HG03280 (cell line): ENCODE measurements around the gene PTPRN2.

Experiments
- ATAC-seq: cut with Tn5 transposase; IDR thresholded peaks from one replicate; pipeline ENCODE4 v1.9.1; 2021; ENCODE audit warnings: mild to moderate bottlenecking, moderate library complexity; ENCODE audit not compliant: unreplicated experiment

PTPRN2 gene

DNA sequence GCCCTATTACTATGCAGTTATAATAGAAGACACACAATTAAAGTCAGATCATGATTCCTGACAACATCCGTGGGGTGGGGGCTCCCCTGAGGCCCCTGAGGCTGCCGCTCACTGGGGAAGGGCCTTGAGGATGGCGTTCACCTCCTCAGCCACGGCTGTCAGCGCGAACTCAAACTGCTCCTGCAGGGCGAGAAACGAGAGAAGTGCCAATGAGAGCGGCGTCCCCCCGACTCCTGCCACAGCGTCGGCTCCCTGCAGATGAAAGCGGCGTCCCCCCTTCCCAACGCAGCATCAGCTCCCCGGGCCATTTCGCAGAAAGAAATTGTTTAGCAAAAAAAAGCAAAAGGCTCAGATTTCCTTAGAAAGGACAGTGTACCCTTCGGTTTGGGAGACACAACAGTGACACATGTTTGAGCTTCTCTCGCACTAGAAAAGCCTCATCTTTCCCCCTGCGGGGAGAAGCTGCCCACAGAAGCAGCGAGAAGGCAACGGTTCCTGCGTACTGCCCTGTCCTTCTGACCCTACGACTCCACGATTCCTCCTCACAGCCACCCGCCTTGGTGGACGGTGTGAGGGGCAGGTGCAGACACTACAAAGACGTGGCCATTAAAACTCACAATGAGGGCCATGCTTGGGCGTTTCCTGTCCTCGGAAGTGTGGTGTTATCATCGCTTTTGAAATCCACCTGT, 1046.9 kb downstream of the PTPRN2 start:
- ATAC-seq = no peak

DNA sequence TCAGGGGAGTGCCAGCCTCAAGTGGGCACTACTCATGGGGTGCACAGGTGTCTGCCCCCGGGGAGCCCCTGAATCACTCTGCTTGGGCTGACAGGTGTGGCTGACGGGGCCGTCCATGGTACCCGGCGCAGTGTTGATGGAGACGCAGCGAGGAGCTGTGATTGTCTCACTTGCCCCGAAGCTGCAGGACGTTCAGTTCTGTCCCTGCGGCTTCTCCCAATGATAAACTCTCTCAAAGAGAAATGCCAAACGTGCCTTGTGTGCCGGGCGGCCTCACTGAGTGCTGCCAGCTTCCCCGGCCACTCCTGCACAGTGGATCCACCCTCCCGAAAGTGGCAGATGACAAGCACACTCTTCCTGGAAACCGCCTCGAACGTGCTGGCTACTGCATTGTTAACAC, 1047.6 kb downstream of the PTPRN2 start:
- no peak for ATAC-seq

DNA sequence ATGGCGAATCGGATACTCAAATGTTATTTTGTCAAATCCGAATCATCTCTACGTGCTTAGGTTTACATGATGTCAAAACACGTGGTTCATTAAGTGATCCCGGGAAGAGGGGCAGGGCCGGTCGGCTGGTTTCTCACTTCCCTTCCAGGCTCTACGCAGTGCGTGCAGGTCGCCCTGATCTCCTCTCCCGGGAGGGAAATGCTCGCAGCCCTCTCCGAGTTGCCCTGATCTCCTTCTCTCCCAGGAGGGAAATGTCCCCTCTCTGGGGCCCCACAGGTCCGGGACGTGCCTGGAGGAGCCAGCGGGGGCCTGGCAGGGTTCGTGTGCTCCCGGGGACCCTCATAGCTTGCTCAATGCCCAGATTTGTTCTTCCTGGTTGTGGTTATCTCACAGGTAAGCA, 1048.1 kb downstream of the PTPRN2 start:
- ATAC-seq = no peak

DNA sequence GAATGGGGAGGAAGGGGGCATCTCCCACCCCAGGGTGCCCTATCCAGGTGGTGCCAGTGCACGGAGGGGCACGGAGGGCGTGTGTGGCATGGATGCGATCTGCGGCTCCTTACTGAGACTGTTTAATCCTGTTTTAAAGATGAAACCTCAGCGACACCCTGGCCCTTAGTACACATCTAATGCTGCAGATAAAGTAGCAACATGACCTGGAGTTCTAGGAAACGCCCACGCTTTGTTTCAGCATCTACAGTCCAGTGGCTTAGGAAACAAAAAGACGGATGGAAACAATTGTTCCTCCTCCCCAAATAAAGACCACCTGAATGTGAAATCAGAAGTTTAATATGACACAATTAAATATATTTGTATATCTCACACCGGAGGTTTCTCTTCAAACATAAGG, 1048.9 kb downstream of the PTPRN2 start:
- no peak for ATAC-seq

DNA sequence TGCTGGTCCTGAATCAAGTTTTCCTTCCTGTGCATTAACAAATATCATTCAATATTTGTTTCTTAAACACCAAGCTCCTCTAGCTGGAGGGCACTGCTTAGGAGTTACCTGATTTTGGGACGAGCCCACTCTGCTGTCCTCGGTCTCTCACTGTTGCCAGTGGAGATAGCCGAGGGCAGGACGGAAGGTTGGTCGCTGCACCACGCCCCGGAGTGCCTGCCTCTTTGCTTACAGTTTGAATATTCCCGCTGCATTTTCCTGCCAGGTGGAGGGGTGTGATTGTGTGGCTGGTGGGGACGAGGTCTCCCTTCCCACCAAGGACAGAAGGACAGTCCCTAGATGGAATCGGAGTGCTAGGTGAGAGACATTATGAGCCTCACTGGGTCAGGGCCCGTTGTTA, 1049.3 kb downstream of the PTPRN2 start:
- no peak for ATAC-seq

DNA sequence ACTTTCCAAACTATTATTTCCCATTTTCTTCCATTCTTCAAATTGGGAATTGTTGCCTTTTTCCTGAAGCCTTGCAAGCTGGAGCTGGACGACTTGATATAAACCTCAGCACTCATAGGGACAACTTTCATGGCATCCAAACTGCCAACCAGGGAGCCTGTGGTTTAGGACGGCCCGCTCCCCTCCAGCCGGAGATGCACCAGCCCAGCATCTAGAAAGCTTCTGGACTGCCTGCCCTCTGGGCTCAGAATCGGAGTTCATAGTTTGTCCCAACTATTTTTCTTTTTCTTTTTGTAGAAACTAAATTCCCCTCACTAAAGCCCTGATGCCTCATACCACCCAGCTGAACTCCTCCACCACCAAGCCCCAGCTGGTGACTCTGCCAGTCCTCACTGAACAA, 1050.6 kb downstream of the PTPRN2 start:
- no peak for ATAC-seq

DNA sequence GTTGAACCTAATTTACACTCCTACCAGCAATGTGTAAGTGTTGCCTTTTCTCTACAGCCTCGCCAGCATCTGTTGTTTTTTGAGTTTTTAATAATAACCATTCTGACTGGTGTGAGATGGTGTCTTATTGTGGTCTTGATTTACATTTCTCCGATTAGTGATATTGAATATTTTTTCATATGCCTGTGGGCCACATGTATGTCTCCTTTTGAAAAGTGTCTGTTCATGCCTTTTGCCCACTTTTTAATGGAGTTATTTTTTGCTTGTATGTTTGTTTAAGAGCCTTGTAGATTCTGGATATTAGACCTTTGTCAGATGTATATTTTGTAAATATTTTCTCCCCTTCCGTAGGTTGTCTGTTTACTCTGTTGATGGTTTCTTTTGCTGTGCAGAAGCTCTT, 1055.6 kb downstream of the PTPRN2 start:
- no peak for ATAC-seq

DNA sequence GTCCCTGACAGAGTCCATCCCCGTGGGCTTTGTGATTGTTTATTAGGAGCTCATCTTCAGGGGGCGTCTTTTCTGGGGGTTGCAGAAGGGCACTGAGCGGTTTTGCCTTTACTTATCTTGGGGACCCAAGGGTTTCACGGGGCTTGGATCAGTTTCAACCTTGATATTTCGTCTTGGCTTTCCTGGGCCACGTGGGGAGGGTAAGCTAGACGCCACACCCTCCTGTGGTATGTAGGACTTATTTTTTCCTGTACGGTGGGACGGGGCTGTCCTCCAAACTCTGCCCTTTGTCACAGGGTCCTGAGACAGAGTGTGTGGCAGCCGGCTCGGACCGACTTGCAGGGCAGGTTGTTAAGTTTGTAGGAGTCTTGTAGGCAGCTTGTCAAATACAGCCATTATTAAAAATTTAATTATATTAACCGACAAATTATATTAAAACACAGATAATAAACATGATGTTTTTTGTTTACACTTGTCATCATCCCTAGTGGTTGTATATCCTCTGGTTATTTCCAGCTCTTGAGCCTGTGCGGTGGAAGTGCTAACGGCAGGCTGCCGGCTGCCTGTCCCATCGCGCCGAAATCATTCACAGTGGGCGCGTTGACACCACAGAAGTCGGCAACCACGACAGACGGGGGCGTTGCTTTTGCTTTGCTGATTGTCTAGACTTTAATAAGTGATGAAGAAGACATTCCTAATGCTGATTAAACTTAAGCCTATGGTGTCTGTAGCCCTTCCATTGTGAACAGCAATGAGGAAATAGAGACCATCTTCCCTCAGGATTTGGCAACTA, 1057.7 kb downstream of the PTPRN2 start:
- ATAC-seq = no peak

DNA sequence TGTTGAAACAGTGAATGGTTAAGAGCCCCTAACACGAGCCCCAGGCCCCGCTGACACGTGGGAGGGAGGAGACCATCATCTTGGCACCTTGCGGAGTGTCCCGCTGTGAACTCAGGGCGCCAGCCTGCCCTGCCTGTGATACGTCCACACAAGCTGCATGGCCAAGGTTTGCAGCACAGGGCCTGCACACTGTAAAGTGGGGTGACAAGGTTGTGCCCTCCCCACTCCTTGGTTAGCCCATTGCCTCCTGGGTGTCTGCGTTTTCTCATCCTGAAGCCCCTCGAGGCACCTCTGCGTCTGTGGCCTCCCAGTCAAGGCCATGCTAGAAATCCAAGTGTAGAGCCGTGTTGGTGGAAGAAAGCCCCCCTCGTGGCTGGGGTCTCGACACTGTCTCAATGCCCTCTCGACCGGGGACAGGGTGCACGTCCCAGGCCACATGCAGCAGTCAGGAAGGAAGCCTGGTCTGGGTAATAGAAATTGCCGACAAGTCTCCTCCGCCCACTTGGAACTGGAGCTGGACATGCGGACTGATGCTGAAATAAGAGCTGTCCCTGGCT, 1058.8 kb downstream of the PTPRN2 start:
- no peak for ATAC-seq

DNA sequence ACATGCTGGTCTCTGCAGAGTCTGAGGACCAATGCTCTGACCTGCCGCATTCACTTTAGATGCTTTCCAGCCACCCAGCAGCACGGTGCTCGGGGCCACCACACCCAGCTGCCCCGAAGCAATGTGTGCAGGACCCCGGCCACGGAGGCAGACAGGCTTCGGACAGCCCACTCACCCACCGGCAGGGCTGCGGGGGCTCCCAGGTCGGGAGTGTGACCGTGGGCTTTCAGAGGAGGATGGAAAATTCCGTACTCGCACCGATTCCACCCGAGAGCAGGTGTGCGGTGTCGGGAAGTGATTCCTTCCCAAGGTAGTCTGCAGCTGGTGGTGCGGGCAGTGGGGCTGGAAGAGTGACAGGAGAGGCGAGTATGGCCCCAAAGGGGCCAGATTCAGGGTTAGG, 1059.9 kb downstream of the PTPRN2 start:
- ATAC-seq = no peak

DNA sequence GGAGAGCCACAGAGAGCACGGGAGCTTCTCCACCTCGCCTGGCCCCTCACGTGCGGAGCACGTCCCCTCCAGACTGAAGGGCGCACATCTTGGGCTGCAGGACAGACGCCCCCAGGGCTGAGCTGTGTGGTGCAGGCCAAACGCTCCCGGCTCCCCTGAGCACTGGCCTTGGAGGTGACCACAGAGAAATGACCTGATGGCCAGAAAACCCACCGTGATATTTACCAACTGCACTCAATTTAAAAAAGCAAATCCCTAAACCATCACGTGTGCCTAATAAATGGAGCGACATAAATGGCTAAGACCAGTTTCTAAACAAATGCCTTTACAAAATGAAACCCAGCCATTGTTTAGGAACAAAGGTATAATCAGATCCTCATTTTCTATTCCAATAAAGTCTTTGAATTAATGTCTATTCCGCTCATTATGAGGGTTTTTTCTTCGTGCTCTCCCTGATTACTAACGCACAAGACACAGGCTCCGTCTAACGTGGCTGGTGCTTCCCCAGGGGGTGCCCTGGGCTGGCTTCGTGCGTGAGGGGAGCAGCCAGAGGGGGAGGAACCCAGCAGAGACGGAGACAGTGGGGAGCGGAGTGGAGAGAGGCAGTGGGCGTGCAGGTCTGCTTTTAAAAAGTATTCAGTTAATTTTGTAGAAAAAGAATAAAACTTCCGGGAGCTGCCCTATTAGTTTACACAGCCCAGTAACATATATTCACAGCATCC, 1060.5 kb downstream of the PTPRN2 start:
- ATAC-seq = no peak

DNA sequence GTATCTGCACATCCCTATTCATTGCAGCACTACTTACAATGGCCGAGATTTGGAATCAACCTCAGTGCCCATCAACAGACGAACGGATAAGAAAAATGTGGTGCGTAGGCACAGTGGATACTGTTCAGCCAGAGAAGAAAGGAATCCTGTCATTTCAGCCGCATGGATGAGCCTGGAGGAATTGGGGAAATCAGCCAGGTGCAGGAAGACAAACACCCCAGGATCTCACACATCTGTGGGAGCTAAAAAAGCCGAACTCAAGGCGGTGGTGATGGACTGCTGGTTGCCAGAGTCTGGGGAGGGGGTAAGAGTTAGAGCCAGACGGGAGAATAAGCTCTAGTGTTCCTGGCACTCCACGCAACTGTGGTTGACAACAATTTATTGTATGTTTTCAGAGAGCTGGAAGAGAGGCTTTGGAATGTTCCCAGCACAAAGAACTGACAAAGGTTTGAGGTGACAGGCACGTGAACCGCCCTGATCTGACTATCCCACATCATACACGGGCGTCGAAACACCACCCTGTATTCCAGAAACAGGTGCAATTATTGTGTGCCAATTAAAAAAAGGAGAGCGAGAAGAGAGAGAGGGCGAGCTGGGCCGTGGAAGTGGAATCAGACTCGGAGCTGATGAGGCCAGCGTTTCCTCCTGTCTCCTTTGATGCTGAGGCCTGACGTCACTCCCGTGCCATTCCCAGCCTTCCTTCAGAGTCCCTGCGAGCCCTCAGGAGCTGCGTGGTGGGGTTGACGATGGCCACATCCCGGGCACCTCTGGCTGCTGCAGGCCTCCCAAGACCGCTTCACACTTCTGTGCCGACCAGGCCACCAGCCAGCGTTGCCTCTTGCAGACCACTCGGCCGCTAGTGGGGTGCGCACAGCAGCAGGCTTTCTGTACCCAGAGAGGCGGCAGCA, 1061.4 kb downstream of the PTPRN2 start:
- no peak for ATAC-seq

DNA sequence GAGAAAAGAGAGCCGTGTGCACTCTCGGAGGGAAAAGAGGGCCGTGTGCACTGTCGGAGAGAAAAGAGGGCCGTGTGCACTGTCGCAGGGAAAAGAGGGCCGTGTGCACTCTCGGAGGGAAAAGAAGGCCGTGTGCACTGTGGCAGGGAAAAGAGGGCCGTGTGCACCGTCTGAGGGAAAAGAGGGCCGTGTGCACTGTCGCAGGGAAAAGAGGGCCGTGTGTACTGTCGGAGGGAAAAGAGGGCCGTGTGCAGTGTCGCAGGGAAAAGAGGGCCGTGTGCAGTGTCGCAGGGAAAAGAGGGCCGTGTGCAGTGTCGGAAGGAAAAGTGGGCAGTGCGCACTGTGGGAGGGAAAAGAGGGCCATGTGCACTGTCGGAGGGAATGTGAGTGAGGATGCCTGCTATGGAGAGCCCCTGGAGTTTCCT, 1062.1 kb downstream of the PTPRN2 start:
- no peak for ATAC-seq

DNA sequence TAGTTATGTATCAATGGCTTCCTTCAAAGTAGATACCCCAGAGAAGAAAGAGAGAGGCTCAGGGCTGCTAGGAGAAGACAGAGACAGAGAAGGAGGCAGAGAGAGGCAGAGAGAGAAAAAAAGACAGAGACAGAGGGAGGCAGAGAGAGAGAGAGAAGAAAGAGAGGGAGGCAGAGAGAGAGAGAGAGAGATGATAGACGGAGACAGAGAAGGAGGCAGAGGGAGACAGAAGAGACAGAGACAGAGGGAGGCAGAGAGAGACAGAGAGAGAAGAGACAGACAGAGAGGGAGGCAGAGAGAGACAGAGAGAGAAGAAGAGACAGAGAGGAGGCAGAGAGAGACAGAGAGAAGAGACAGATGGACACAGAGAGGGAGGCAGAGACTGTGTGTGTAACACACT, 1062.9 kb downstream of the PTPRN2 start:
- ATAC-seq = no peak

DNA sequence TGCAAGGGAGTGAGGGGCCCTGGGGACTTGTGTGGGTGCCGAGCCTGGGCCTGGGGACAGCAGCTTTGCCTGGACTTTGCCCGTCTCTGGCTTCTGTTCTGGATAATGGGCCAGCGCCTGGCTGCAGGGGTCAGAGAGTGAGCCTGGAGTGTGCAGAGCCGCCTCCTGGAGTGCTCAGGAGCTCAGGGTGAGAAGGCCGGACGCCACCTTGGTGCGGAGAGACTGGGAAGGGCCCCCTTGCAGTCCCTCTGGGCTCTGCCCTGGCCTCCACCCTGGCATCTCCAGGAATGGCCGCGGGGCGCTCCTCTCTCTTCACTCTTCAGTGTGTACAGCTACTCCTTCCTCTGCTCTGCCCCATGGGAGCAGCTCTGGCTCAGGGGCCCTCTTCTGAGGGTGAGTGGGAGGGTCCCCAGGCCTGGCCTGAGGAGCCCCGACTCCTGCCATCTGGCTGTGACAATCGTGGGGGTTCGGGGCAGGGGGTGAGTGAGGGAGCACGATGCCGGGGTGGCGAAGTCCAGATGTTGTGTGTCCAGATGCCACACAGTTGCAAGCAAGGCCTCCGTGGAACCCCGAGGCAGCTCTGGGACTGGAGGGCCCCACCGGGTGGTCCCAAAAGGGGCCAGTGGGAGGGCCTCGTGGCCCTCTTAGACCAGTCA, 1063.7 kb downstream of the PTPRN2 start:
- ATAC-seq = no peak

DNA sequence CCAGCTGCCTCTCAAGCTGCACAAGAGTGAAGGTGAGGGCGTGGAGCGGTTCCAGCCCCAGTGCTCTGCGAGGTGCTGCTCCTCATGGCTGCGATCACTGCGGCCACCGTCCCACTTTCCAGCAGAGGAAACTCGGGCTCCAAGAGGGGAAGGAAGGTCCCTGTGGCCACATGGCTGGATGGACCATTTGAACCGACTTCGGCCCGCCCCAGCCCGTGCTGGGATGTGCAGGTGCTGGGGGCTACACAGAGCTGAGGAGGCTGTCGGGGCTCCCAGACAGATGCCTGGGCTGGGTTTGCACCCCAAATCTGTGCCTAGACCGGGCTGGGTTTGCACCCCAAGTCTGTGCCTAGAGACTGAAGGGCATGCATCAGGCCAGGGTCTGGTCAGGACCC, 1064.3 kb downstream of the PTPRN2 start:
- ATAC-seq = no peak

DNA sequence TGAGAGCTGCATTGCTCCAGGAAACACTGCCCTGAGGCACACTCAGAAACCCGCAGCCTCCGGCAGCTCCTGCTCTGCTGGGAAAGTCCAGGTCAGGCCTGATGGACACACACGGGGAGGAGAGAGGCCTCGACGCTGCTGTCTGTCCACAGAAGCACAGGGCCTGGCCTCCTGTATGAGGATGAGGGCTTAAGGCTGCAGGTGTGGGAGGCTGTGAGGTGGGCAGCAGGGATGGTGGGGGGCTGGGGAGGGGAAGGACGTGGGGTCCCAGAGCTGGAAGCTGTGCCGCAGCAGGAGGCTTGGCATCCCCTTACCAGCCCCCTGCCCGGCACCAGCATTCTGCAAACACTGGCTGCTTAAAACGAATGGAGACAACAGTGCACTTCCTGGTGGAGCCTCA, 1064.7 kb downstream of the PTPRN2 start:
- ATAC-seq = no peak

DNA sequence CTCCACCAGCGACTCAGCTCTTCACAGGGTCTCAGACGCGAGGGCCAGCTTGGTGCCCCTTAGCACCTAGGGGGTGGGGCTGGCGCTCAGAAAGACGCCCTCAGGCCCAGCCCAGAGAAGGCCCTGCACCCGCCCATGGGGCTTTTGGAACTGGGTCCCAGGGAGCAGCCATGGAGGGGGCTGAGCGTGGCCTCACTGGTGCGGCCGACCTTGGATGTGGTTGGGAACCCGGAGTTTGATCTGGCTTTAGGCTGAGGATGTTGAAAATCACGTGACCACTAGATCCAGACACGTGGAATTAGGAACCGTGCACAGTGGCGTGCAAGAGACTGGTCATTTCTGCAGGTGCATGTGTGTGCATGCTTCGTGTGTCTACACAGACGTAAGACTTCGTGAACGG, 1065.4 kb downstream of the PTPRN2 start:
- ATAC-seq = no peak

DNA sequence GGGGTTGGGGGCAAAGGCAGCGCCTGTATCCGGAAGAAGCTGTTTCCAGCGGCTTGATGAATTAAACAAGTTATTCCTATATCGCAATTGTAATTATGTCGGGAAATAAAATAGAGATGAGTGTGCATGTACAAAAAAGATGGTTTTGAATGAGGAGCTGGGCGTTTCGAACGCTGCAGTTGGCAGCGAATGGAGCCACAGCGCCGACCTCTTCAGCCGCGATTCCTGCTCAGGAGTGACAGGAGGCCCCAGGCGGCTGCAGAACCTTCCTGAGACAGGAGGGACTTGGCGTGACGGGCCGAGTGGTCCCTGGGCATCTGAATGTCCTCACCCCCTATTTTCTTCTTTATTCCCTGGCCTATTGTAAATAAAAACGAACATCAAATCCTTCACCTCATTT, 1065.9 kb downstream of the PTPRN2 start:
- no peak for ATAC-seq

DNA sequence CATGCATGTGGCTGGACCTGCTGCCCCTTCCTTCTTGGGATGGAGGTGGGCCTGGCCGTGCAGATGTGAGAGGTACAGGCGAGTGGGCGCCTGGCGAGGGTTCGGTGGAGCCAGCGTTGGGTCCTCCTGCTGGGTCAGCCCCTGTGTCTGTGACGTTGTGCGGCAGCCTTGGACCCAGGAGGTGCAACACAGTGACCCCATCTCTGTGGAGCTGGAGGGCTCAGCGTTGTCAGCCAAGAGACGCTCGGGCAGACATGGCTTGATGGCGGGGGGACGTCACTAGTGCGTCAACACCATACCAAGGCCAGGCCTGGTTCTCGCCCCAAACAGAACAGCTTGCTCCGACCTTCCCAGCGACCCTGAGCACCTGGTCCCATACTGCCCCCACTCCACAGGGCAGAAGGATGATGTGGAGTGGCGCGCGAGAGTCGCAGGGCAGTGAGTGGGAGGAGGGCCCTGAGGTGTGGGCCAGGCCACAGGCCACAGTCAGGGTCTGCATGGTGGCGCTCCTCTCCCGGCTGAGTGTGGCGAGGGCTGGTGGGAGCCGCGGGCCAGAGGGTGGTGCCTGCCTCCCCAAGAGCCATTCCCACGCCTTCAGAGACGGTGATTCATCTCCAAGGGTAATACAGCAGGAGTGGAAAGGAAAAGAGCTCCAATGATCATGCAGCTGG, 1066.4 kb downstream of the PTPRN2 start:
- ATAC-seq = no peak
